GM12878 (cell line): Measurements from ENCODE around the gene CDC25A. TPM values are rescaled to one million over a fixed set of nuclear protein-coding genes. Genes with fewer than 3 reads are reported as not detected.

Source experiments
- ATAC-seq: fragments of 200-7000 bp; cut with Tn5 transposase; 3 replicates; pipeline ENCODE4 v1.9.1; 2020; ENCODE audit warnings: mild to moderate bottlenecking, moderate library complexity
- BruUV-seq: library from RNA; stranded (reverse); fragments of 400-500 nt; replicated peaks from 2 replicates; lab custom pipeline; 2021; lab: Mats Ljungman, UMichigan
- CTCF ChIA-PET: fragments of 300-600 bp; sonication (Branson Sonifier 250); formaldehyde crosslinking; extraction: SDS; loops from one replicate; lab custom pipeline; 2021; ENCODE audit warnings: inconsistent platforms; lab: Yijun Ruan, JAX
- POLR2A ChIA-PET: fragments of 350-600 bp; formaldehyde crosslinking; extraction: SDS; loops from one replicate; lab custom pipeline; 2021; ENCODE audit warnings: inconsistent platforms; lab: Charles Lee
- RAD21 ChIA-PET: fragments of 300-600 bp; sonication (Branson Sonifier 250); formaldehyde crosslinking; loops from one replicate; lab custom pipeline; 2023; ENCODE audit warnings: antibody characterized with exemption; ENCODE audit not compliant: unreplicated experiment; lab: Charles Lee
- SMC1A ChIA-PET: fragments of 300-600 bp; sonication (Branson Sonifier 250); formaldehyde crosslinking; loops from one replicate; lab custom pipeline; 2023; ENCODE audit not compliant: unreplicated experiment, uncharacterized antibody; lab: Charles Lee
- DNase-seq: peaks from one replicate; pipeline ENCODE4 v3.0.0-alpha.2; 2011; ENCODE audit warnings: low read depth, low spot score
- FAIRE-seq: peaks from 3 replicates; lab custom pipeline; 2011; peaks lifted over from hg19 to GRCh38; lab: Jason Lieb, UNC
- H2AFZ ChIP-seq: 2 replicates; pipeline ENCODE4 v1.6.0; 2011; ENCODE audit warnings: low read depth, low read length, control low read depth; ENCODE audit not compliant: control insufficient read depth
- H3K27ac ChIP-seq: 2 replicates; pipeline ENCODE4 v1.5.1; 2011; ENCODE audit warnings: control low read depth; ENCODE audit not compliant: control insufficient read depth, insufficient read depth
- H3K27me3 ChIP-seq, 2 experiments: replicated peaks in 1 of 2; 2 replicates each; pipeline versions ENCODE4 v1.6.0 to v1.6.1; 2011; ENCODE audit warnings: low read length in 1 of 2; ENCODE audit not compliant: control insufficient read depth in 2 of 2, insufficient read depth in 2 of 2
- H3K36me3 ChIP-seq, 2 experiments: 2 replicates each; pipeline ENCODE4 v1.5.1; 2011; ENCODE audit warnings: low read length in 1 of 2; ENCODE audit not compliant: control insufficient read depth in 2 of 2, insufficient read depth in 2 of 2
- H3K4me1 ChIP-seq: 2 replicates; pipeline ENCODE4 v1.6.1; 2011; ENCODE audit warnings: mild to moderate bottlenecking, low read length, moderate library complexity, mixed read lengths; ENCODE audit not compliant: control insufficient read depth, insufficient read depth
- H3K4me2 ChIP-seq: 2 replicates; pipeline ENCODE4 v1.6.0; 2011; ENCODE audit warnings: control low read depth; ENCODE audit not compliant: control insufficient read depth, insufficient read depth
- H3K4me3 ChIP-seq: fragments of 200-600 bp; sonication (generic); 2 replicates; pipeline ENCODE4 v1.5.1; 2016
- H3K79me2 ChIP-seq: 2 replicates; pipeline ENCODE4 v1.6.0; 2011; ENCODE audit warnings: low read length; ENCODE audit not compliant: control insufficient read depth, insufficient read depth
- H3K9ac ChIP-seq: 2 replicates; pipeline ENCODE4 v1.8.0; 2011; ENCODE audit warnings: low read length, control low read depth, mixed read lengths; ENCODE audit not compliant: control insufficient read depth, insufficient read depth
- H3K9me3 ChIP-seq: replicated peaks from 3 replicates; pipeline ENCODE4 v1.5.1; 2011; ENCODE audit warnings: mild to moderate bottlenecking, low read length; ENCODE audit not compliant: control insufficient read depth, insufficient read depth
- H4K20me1 ChIP-seq: 2 replicates; pipeline ENCODE4 v1.6.0; 2011; ENCODE audit not compliant: control insufficient read depth, insufficient read depth
- BACH1 ChIP-seq: fragments of 450-650 bp; IDR thresholded peaks from 2 replicates; pipeline ENCODE4 v1.6.1; 2017; ENCODE audit warnings: mild to moderate bottlenecking, borderline replicate concordance
- DPF2 ChIP-seq: fragments of 450-650 bp; IDR thresholded peaks from 2 replicates; pipeline ENCODE4 v1.6.1; 2017; ENCODE audit warnings: mild to moderate bottlenecking
- ETV6 ChIP-seq, 2 experiments: fragments of 450-650 bp in 1 of 2; IDR thresholded peaks in 1 of 2; conservative IDR thresholded peaks in 1 of 2; 2 replicates each; pipeline ENCODE4 v1.6.1; 2014; ENCODE audit warnings: antibody characterized with exemption in 1 of 2, borderline replicate concordance in 1 of 2, low read depth in 1 of 2, mild to moderate bottlenecking in 1 of 2, moderate library complexity in 1 of 2
- GATAD2B ChIP-seq: fragments of 450-650 bp; conservative IDR thresholded peaks from 2 replicates; pipeline ENCODE4 v1.6.1; 2017; ENCODE audit warnings: low read depth, mild to moderate bottlenecking, moderate library complexity
- MXI1 ChIP-seq: fragments of 150-350 bp; IDR thresholded peaks from 2 replicates; pipeline ENCODE4 v1.6.1; 2011; ENCODE audit warnings: low read depth, mild to moderate bottlenecking, inconsistent platforms, low read length, improper control_type of control experiment
- PAX8 ChIP-seq: fragments of 450-650 bp; IDR thresholded peaks from 2 replicates; pipeline ENCODE4 v1.6.1; 2017; ENCODE audit warnings: mild to moderate bottlenecking, moderate library complexity
- SIN3A ChIP-seq: IDR thresholded peaks from 2 replicates; pipeline ENCODE4 v1.6.1; 2012; ENCODE audit warnings: low read depth, low read length, improper control_type of control experiment
- YBX1 ChIP-seq: fragments of 450-650 bp; IDR thresholded peaks from 2 replicates; pipeline ENCODE4 v1.6.1; 2016; ENCODE audit warnings: antibody characterized with exemption
- ZNF217 ChIP-seq: fragments of 450-650 bp; IDR thresholded peaks from 2 replicates; pipeline ENCODE4 v1.6.1; 2017; ENCODE audit warnings: antibody characterized with exemption, mild to moderate bottlenecking
- WGBS: methylation state at CpG from one replicate; pipeline ENCODE4 v1.1.6; 2016; ENCODE audit warnings: low lambda C conversion rate; ENCODE audit not compliant: insufficient replicate concordance, insufficient coverage; ENCODE audit errors: missing lambda C conversion rate; 5-methylcytosine and 5-hydroxymethylcytosine counted together
- in situ Hi-C: fragments of 300-500 bp; cut with MboI; formaldehyde crosslinking; loops from 9 replicates; pipeline ENCODE4 v1.14.3; 2018; ENCODE audit warnings: mixed read lengths
- intact Hi-C: fragments of 100-400 bp; cut with micrococcal nuclease; formaldehyde crosslinking; loops from one replicate; pipeline ENCODE4 v1.14.2; 2022; ENCODE audit not compliant: unreplicated experiment
- polyA plus RNA-seq, 11 experiments: library from polyadenylated mRNA; depleted of rRNA in 4 of 11; unstranded in 6 of 11; stranded (reverse) in 5 of 11; fragments of >200 nt; fragmentation: Nextera tagmentation in 4 of 11; fragmentation: Illumina TruSeq in 1 of 11; extraction: Ambion mirVana in 4 of 11; extraction: Trizol in 1 of 11; gene quantifications; 1 replicate in 1 of 11; 2 replicates in 10 of 11; pipeline versions ENCODE4 v1.2.1 to v1.2.3, GENCODE V29; 2011 to 2016; ENCODE audit warnings: inconsistent platforms in 2 of 11, missing spikeins in 2 of 11, low read depth in 1 of 11
- total RNA-seq, 4 experiments: library from RNA; depleted of rRNA in 3 of 4; stranded (reverse); fragments of >200 nt in 3 of 4; fragmentation: Illumina TruSeq in 1 of 4; extraction: Trizol in 1 of 4; gene quantifications; 2 replicates each; pipeline versions ENCODE4 v1.2.1 to v1.2.3, GENCODE V29; 2013 to 2021
- TF ChIP-seq, protein P1 (sequence below): fragments of 450-650 bp; IDR thresholded peaks from 2 replicates; pipeline ENCODE4 v1.6.1; 2017; ENCODE audit warnings: antibody characterized with exemption, mild to moderate bottlenecking, moderate library complexity
- TF ChIP-seq, protein P2 (sequence below), 3 experiments: IDR thresholded peaks in 2 of 3; conservative IDR thresholded peaks in 1 of 3; 2 replicates each; pipeline ENCODE4 v1.5.1; 2011; ENCODE audit warnings: low read depth in 3 of 3, low read length in 3 of 3, mild to moderate bottlenecking in 3 of 3, control low read depth in 2 of 3, moderate library complexity in 2 of 3, inconsistent platforms in 1 of 3, mixed read lengths in 1 of 3; ENCODE audit not compliant: control insufficient read depth in 2 of 3, insufficient read depth in 1 of 3; ENCODE audit errors: extremely low read depth in 1 of 3

CDC25A gene
- total and polyA plus RNA-seq, 10 of the 15 experiments (the other 5 are each of a cell fraction or from before 2014, with no cell fraction given): 2.9 to 36.6 (median 26.9) TPM

DNA sequence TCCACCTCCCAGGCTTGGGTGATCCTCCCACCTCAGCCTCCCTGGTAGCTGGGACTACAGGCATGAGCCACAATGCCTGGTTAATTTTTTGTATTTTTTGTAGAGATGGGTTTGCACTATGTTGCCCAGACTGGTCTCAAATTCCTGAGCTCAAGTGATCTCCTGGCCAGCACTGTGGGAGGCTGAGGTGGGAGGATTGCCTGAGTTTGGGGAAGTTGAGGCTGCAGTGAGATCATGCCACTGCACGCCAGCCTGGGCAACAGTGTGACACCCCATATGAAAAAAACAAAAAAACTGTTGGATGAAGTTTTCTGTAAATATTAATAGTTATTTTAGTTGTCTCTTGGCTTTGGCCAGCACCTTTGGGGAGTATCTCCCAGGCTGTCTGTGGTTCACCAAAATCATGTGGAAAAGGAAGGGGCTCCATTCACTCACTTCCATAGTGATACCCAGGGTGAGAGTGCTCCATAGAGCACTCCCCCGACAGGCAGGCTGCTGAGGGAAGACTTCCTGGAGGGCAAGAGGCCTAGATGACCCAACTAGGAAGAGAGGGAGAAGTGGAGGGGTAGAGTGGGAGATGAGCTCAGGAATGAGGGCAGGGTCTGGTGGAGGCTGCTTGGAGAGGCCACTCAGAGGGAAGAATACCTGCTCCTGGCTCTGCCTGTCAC, 47.1 kb downstream of the CDC25A start:
- H4K20me1 ChIP-seq: no peaks in the 10 kb centered on the region
- no peak overlapping the region for H2AFZ ChIP-seq
- intact Hi-C loops (no loop called here), in situ Hi-C loops (no loop called here)
- POLR2A ChIA-PET: interaction anchor here (0.6 kb wide), 1 partner anchor 127 kb away, joined by 4 read pairs; no protein-coding TSS in a partner anchor
- H3K36me3 ChIP-seq: no peaks in the 10 kb centered on the region
- RAD21 ChIA-PET: no interaction called here
- no peaks in the 10 kb centered on the region for H3K9me3 ChIP-seq
- CTCF ChIA-PET: interaction anchor here (1.2 to 4.8 kb wide), 2 partner anchors 10 to 17 kb away, joined by 3 to 21 read pairs; no protein-coding TSS in a partner anchor
- H3K9ac ChIP-seq: no peak overlapping the region
- FAIRE-seq (no peak), DNase-seq (no peak), ATAC-seq (no peak)
- no peaks in the 10 kb centered on the region for H3K4me1 ChIP-seq
- WGBS: 49% methylated on average over 2 of the region's 2 CpGs
- H3K27ac ChIP-seq: no peak overlapping the region
- H3K79me2 ChIP-seq: no peaks in the 10 kb centered on the region
- no TSS peak for BruUV-seq
- SMC1A ChIA-PET: interaction anchor here (1.1 to 1.2 kb wide), 2 partner anchors 11 to 59 kb away, joined by 3 to 6 read pairs; no protein-coding TSS in a partner anchor
- TF ChIP-seq SIN3A: no peak
- no peak for TF ChIP-seq BACH1
- TF ChIP-seq PAX8: no peak
- TF ChIP-seq, protein P1, sequence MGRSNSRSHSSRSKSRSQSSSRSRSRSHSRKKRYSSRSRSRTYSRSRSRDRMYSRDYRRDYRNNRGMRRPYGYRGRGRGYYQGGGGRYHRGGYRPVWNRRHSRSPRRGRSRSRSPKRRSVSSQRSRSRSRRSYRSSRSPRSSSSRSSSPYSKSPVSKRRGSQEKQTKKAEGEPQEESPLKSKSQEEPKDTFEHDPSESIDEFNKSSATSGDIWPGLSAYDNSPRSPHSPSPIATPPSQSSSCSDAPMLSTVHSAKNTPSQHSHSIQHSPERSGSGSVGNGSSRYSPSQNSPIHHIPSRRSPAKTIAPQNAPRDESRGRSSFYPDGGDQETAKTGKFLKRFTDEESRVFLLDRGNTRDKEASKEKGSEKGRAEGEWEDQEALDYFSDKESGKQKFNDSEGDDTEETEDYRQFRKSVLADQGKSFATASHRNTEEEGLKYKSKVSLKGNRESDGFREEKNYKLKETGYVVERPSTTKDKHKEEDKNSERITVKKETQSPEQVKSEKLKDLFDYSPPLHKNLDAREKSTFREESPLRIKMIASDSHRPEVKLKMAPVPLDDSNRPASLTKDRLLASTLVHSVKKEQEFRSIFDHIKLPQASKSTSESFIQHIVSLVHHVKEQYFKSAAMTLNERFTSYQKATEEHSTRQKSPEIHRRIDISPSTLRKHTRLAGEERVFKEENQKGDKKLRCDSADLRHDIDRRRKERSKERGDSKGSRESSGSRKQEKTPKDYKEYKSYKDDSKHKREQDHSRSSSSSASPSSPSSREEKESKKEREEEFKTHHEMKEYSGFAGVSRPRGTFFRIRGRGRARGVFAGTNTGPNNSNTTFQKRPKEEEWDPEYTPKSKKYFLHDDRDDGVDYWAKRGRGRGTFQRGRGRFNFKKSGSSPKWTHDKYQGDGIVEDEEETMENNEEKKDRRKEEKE: no peak
- no peak for TF ChIP-seq MXI1
- no peak for TF ChIP-seq ZNF217
- TF ChIP-seq GATAD2B: no peak
- no peak for TF ChIP-seq ETV6 (conservative IDR thresholded peaks at IDR 0.05 in 1 of 2, IDR thresholded peaks at IDR 0.05 in 1 of 2; ENCODE audit: borderline replicate concordance in 1 of 2, low read depth in 1 of 2)
- TF ChIP-seq, protein P2, sequence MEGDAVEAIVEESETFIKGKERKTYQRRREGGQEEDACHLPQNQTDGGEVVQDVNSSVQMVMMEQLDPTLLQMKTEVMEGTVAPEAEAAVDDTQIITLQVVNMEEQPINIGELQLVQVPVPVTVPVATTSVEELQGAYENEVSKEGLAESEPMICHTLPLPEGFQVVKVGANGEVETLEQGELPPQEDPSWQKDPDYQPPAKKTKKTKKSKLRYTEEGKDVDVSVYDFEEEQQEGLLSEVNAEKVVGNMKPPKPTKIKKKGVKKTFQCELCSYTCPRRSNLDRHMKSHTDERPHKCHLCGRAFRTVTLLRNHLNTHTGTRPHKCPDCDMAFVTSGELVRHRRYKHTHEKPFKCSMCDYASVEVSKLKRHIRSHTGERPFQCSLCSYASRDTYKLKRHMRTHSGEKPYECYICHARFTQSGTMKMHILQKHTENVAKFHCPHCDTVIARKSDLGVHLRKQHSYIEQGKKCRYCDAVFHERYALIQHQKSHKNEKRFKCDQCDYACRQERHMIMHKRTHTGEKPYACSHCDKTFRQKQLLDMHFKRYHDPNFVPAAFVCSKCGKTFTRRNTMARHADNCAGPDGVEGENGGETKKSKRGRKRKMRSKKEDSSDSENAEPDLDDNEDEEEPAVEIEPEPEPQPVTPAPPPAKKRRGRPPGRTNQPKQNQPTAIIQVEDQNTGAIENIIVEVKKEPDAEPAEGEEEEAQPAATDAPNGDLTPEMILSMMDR (IDR thresholded peaks at IDR 0.05 in 2 of 3, conservative IDR thresholded peaks at IDR 0.05 in 1 of 3; ENCODE audit: control insufficient read depth in 2 of 3, extremely low read depth in 1 of 3, insufficient read depth in 1 of 3, low read depth in 3 of 3, low read length in 3 of 3): no peak
- no peak for TF ChIP-seq DPF2
- TF ChIP-seq YBX1: no peak
- no peak overlapping the region for H3K4me3 ChIP-seq
- H3K27me3 ChIP-seq: no peaks in the 10 kb centered on the region; a peak in 1 of 4 replicates
- no peak overlapping the region for H3K4me2 ChIP-seq
